Subcutaneous abdominal adipose tissue (tissue), 5 donors: ENCODE measurements around the gene FOXO6.

Experiments used
- H3K27ac ChIP-seq: one replicate; pipeline ENCODE4 v1.7.0; 2013; ENCODE audit warnings: low read depth, mild to moderate bottlenecking, inconsistent platforms, low read length, moderate library complexity
- H3K27me3 ChIP-seq, 5 donors: one replicate each; pipeline ENCODE4 v1.7.0; 2013; ENCODE audit warnings: low read length in 5 of 5, inconsistent platforms in 1 of 5; ENCODE audit not compliant: control insufficient read depth in 5 of 5, insufficient read depth in 4 of 5
- H3K36me3 ChIP-seq, 5 donors: one replicate each; pipeline ENCODE4 v1.7.0; 2013; ENCODE audit warnings: low read length in 5 of 5; ENCODE audit not compliant: control insufficient read depth in 5 of 5, insufficient read depth in 5 of 5
- H3K4me1 ChIP-seq, 5 donors: one replicate each; pipeline ENCODE4 v1.7.0; 2013; ENCODE audit warnings: low read length in 5 of 5, mild to moderate bottlenecking in 3 of 5, moderate library complexity in 1 of 5; ENCODE audit not compliant: control insufficient read depth in 5 of 5, insufficient read depth in 5 of 5
- H3K4me3 ChIP-seq, 5 donors: one replicate each; pipeline ENCODE4 v1.7.0; 2013; ENCODE audit warnings: low read length in 5 of 5, low read depth in 1 of 5
- H3K9ac ChIP-seq, 5 donors: one replicate each; pipeline ENCODE4 v1.7.0; 2013; ENCODE audit warnings: low read length in 5 of 5, mild to moderate bottlenecking in 4 of 5, moderate library complexity in 3 of 5
- H3K9me3 ChIP-seq, 5 donors: one replicate each; pipeline ENCODE4 v1.7.0; 2013; ENCODE audit warnings: low read length in 5 of 5; ENCODE audit not compliant: control insufficient read depth in 5 of 5
- donor health status: healthy.
- donor health status: healthy.
- donor health status: healthy.
- donor health status: healthy.
- donor health status: healthy.

Gene FOXO6

GRCh38 chr1:41366455-41367287 lies 5.4 kb downstream of the FOXO6 start:
- no peak overlapping the region for H3K9ac ChIP-seq

GRCh38 chr1:41367288-41367642 lies 6.0 kb downstream of the FOXO6 start:
- no peak overlapping the region for H3K27ac ChIP-seq
- no peak overlapping the region for H3K4me3 ChIP-seq
- H3K9ac ChIP-seq: no peak overlapping the region
- H3K36me3 ChIP-seq: no peaks in the 10 kb centered on the region
- peaks cover 2 to 34% (median 27%) of the 10 kb centered on the region in 5 donors for H3K4me1 ChIP-seq
- H3K9me3 ChIP-seq: no peaks in the 10 kb centered on the region
- H3K27me3 ChIP-seq: peaks cover 21 to 44% (median 29%) of the 10 kb centered on the region in 5 donors

More at GRCh38 chr1:41366455-41367287, 5.4 kb downstream of the FOXO6 start:
- peak overlapping the region in 2 of 5 donors; percentile 14 to 41 for H3K4me3 ChIP-seq
- H3K27ac ChIP-seq: no peak overlapping the region
- H3K36me3 ChIP-seq: no peaks in the 10 kb centered on the region
- H3K9me3 ChIP-seq: no peaks in the 10 kb centered on the region
- peaks cover 0 to 34% (median 25%) of the 10 kb centered on the region in 5 donors for H3K4me1 ChIP-seq
- H3K27me3 ChIP-seq: peaks cover 21 to 44% (median 31%) of the 10 kb centered on the region in 5 donors

- peaks cover 21 to 39% (median 35%) of the 10 kb centered on the region in 5 donors for H3K27me3 ChIP-seq
These were observed 7.1 kb downstream of the FOXO6 start for GRCh38 chr1:41368366-41368765.

GRCh38 chr1:41368801-41369200 lies 7.6 kb downstream of the FOXO6 start:
- H3K27ac ChIP-seq: no peak overlapping the region

More at GRCh38 chr1:41368366-41368765, 7.1 kb downstream of the FOXO6 start:
- Histone ChIP-seq H3K27ac (no peak overlapping the region), H3K4me1 (peaks cover 2 to 40% (median 35%) of the 10 kb centered on the region in 5 donors), H3K9me3 (no peaks in the 10 kb centered on the region), H3K4me3 (no peak overlapping the region), H3K36me3 (no peaks in the 10 kb centered on the region), H3K9ac (no peak overlapping the region)

GRCh38 chr1:41369531-41369930 lies 8.3 kb downstream of the FOXO6 start:
- Histone ChIP-seq H3K27ac (no peak overlapping the region), H3K4me3 (no peak overlapping the region), H3K27me3 (peaks cover 21 to 46% (median 38%) of the 10 kb centered on the region in 5 donors), H3K9ac (no peak overlapping the region), H3K4me1 (peaks cover 2 to 39% (median 34%) of the 10 kb centered on the region in 5 donors), H3K9me3 (no peaks in the 10 kb centered on the region), H3K36me3 (no peaks in the 10 kb centered on the region)

More at GRCh38 chr1:41368801-41369200, 7.6 kb downstream of the FOXO6 start:
- Histone ChIP-seq H3K4me1 (peaks cover 2 to 40% (median 35%) of the 10 kb centered on the region in 5 donors), H3K27me3 (peaks cover 21 to 43% (median 35%) of the 10 kb centered on the region in 5 donors), H3K9ac (no peak overlapping the region), H3K9me3 (no peaks in the 10 kb centered on the region), H3K36me3 (no peaks in the 10 kb centered on the region), H3K4me3 (no peak overlapping the region)

GRCh38 chr1:41370225-41370624 lies 9.0 kb downstream of the FOXO6 start:
- Histone ChIP-seq H3K36me3 (no peaks in the 10 kb centered on the region), H3K4me3 (no peak overlapping the region), H3K27ac (no peak overlapping the region), H3K27me3 (peaks cover 21 to 46% (median 38%) of the 10 kb centered on the region in 5 donors), H3K9me3 (no peaks in the 10 kb centered on the region), H3K9ac (no peak overlapping the region), H3K4me1 (peaks cover 2 to 37% (median 31%) of the 10 kb centered on the region in 5 donors)

GRCh38 chr1:41370756-41371420 lies 9.7 kb downstream of the FOXO6 start:
- Histone ChIP-seq H3K27me3 (peaks cover 21 to 46% (median 38%) of the 10 kb centered on the region in 5 donors), H3K36me3 (no peaks in the 10 kb centered on the region), H3K4me1 (peaks cover 2 to 33% (median 27%) of the 10 kb centered on the region in 5 donors), H3K27ac (no peak overlapping the region), H3K4me3 (no peak overlapping the region), H3K9me3 (no peaks in the 10 kb centered on the region), H3K9ac (no peak overlapping the region)

- no peak overlapping the region for H3K27ac ChIP-seq
- no peak overlapping the region for H3K9ac ChIP-seq
- H3K27me3 ChIP-seq: peaks cover 21 to 44% (median 34%) of the 10 kb centered on the region in 5 donors
- H3K4me3 ChIP-seq: no peak overlapping the region
- H3K9me3 ChIP-seq: no peaks in the 10 kb centered on the region
- H3K36me3 ChIP-seq: no peaks in the 10 kb centered on the region
- H3K4me1 ChIP-seq: peaks cover 2 to 24% (median 18%) of the 10 kb centered on the region in 5 donors
These were observed 10.7 kb downstream of the FOXO6 start for GRCh38 chr1:41371630-41372599.

GRCh38 chr1:41372600-41372993 lies 11.4 kb downstream of the FOXO6 start:
- H3K4me3 ChIP-seq: no peak overlapping the region
- H3K27ac ChIP-seq: no peak overlapping the region
- H3K36me3 ChIP-seq: no peaks in the 10 kb centered on the region
- peaks cover 2 to 21% (median 17%) of the 10 kb centered on the region in 5 donors for H3K4me1 ChIP-seq
- H3K9ac ChIP-seq: no peak overlapping the region
- peaks cover 21 to 39% (median 28%) of the 10 kb centered on the region in 5 donors for H3K27me3 ChIP-seq
- no peaks in the 10 kb centered on the region for H3K9me3 ChIP-seq
